Transverse colon (tissue), 4 donors: ENCODE data around the gene SDF2L1. TPM values are rescaled to one million over a fixed set of nuclear protein-coding genes. Genes with fewer than 3 reads are reported as not detected.
"Not testable (repeated sequence)": the region's sequence is repeated elsewhere in the genome, so short reads cannot be mapped to it uniquely, and the experiment has no call there.

Experiments used
- DNase-seq: peaks from one replicate; pipeline ENCODE4 v3.0.0-alpha.2; 2019
- H3K27ac ChIP-seq, 4 donors: fragments of 200-600 bp; sonication (generic); 2 replicates each; pipeline ENCODE4 v1.5.1; 2016 to 2018; ENCODE audit warnings: inconsistent platforms in 4 of 4
- H3K27me3 ChIP-seq: fragments of 200-600 bp; sonication (generic); 2 replicates; pipeline ENCODE4 v1.5.1; 2017; ENCODE audit warnings: inconsistent platforms
- H3K36me3 ChIP-seq, 4 donors: fragments of 200-600 bp; sonication (generic); 2 replicates each; pipeline ENCODE4 v1.5.1; 2017 to 2019; ENCODE audit warnings: inconsistent platforms in 4 of 4
- H3K4me1 ChIP-seq, 4 donors: fragments of 200-600 bp; sonication (generic); 2 replicates each; pipeline ENCODE4 v1.5.1; 2017 to 2020; ENCODE audit warnings: inconsistent platforms in 4 of 4
- H3K4me3 ChIP-seq, 4 donors: fragments of 200-600 bp; sonication (generic); 1 replicate in 1 of 4; 2 replicates in 3 of 4; pipeline versions ENCODE4 v1.5.1 to v1.6.1; 2017 to 2019; ENCODE audit warnings: inconsistent platforms in 4 of 4
- H3K9me3 ChIP-seq, 2 donors: fragments of 200-600 bp; sonication (generic); 2 replicates each; pipeline ENCODE4 v1.5.1; 2017 to 2019; ENCODE audit warnings: inconsistent platforms in 2 of 2
- CTCF ChIP-seq, 5 experiments: fragments of 200-600 bp in 3 of 5; fragments of 450-650 bp in 2 of 5; sonication (generic) in 3 of 5; IDR thresholded peaks; 1 replicate in 2 of 5; 2 replicates in 3 of 5; pipeline ENCODE4 v1.5.1; 2016 to 2017; ENCODE audit warnings: antibody characterized with exemption in 5 of 5, inconsistent platforms in 3 of 5, mild to moderate bottlenecking in 2 of 5, moderate library complexity in 1 of 5
- EP300 ChIP-seq: sonication (generic); formaldehyde crosslinking; IDR thresholded peaks from one replicate; pipeline ENCODE4 v1.6.1; 2017; ENCODE audit warnings: antibody characterized with exemption, low read depth
- POLR2A ChIP-seq: fragments of 450-650 bp; IDR thresholded peaks from one replicate; pipeline ENCODE4 v1.6.1; 2016; ENCODE audit warnings: antibody characterized with exemption, mild to moderate bottlenecking, moderate library complexity
- POLR2AphosphoS5 ChIP-seq, 3 donors: sonication (generic); formaldehyde crosslinking; IDR thresholded peaks; one replicate each; pipeline ENCODE4 v1.6.1; 2016; ENCODE audit warnings: antibody characterized with exemption in 3 of 3
- WGBS, 2 donors: methylation state at CpG; one replicate each; pipeline ENCODE4 v1.1.5; 2018; ENCODE audit warnings: low coverage in 1 of 2; 5-methylcytosine and 5-hydroxymethylcytosine counted together
- in situ Hi-C, 4 donors: fragments of 200-750 bp; cut with MboI; loops; one replicate each; pipeline versions ENCODE4 v1.15.0 to v1.15.1; 2017; ENCODE audit warnings: low sequenced_read_pairs in 3 of 4, low pct_ligation_motif_present in 1 of 4, low pct_unique_long_range_greater_than_20kb in 1 of 4
- intact Hi-C: fragments of 100-400 bp; cut with DNase I; formaldehyde crosslinking; loops from one replicate; pipeline ENCODE4 v1.15.1; 2023; ENCODE audit warnings: low total_unique reads
- small RNA-seq, 4 donors: library from RNA; depleted of rRNA; stranded (forward); fragments of <200 nt; gene quantifications; one replicate each; pipeline ENCODE3, GENCODE V24; 2016
- total RNA-seq, 4 donors: library from RNA; depleted of rRNA; stranded (reverse); fragments of >200 nt; gene quantifications; one replicate each; pipeline ENCODE4 v1.1.0, GENCODE V29; 2016

SDF2L1 gene
- total RNA-seq, 4 donors from 2014 or later, result 34.0 to 55.7 (median 39.5) TPM; not detected in 1

- no peak overlapping the region for H3K4me3 ChIP-seq
- TF ChIP-seq EP300 (no peak), CTCF (IDR thresholded peaks at IDR 0.05) (no peak), POLR2AphosphoS5 (IDR thresholded peaks at IDR 0.05) (no peak), POLR2A (no peak)
- intact Hi-C loops (no loop called here), in situ Hi-C loops (no loop called here)
- H3K9me3 ChIP-seq, result no peaks in the 10 kb centered on the region
- H3K36me3 ChIP-seq, result peaks cover 0 to 28% (median 8%) of the 10 kb centered on the region in 4 donors
- H3K4me1 ChIP-seq, result no peaks in the 10 kb centered on the region
- H3K27ac ChIP-seq, result no peak overlapping the region
- DNase-seq, result no peak
- H3K27me3 ChIP-seq, result no peaks in the 10 kb centered on the region
- 84% methylated on average over 16 of the region's 16 CpGs; no CpG with 5 or more reads in 1 of the 2 donors for WGBS, 2 donors
Observed at GRCh38 chr22:21691816-21692215, 49.7 kb downstream of the SDF2L1 start.

- in situ Hi-C loops, DNase-seq, H3K9me3 ChIP-seq, H3K27me3 ChIP-seq, H3K4me1 ChIP-seq, H3K27ac ChIP-seq, intact Hi-C loops, H3K4me3 ChIP-seq: not testable (repeated sequence)
- WGBS, 2 donors, result 93 to 95% methylated on average over 9 of the region's 9 CpGs
- H3K36me3 ChIP-seq, result peaks cover 0 to 38% (median 8%) of the 10 kb centered on the region in 4 donors
Observed at GRCh38 chr22:21692856-21693255, 50.8 kb downstream of the SDF2L1 start.

GRCh38 chr22:21693333-21693998 lies 51.4 kb downstream of the SDF2L1 start:
- WGBS, 2 donors, result 84% methylated on average over 12 of the region's 14 CpGs; no CpG with 5 or more reads in 1 of the 2 donors
- TF ChIP-seq POLR2AphosphoS5 (IDR thresholded peaks at IDR 0.05), result no peak
- no peak for TF ChIP-seq POLR2A
- no peak for TF ChIP-seq EP300
- no peak for TF ChIP-seq CTCF (IDR thresholded peaks at IDR 0.05)
- intact Hi-C loops, result no loop called here
- Histone ChIP-seq H3K27me3 (no peaks in the 10 kb centered on the region), H3K4me3 (no peak overlapping the region), H3K27ac (no peak overlapping the region), H3K36me3 (peaks cover 0 to 39% (median 8%) of the 10 kb centered on the region in 4 donors), H3K9me3 (no peaks in the 10 kb centered on the region), H3K4me1 (no peaks in the 10 kb centered on the region)
- DNase-seq, result no peak
- in situ Hi-C loops, result no loop called here

Small RNA genes lying within 50 kb of the gene (small RNA-seq; reads per million reads assigned to genes)
- 0.70 to 2.8 (median 2.0) reads per million in 4 donors for gene MIR301B

Other genes with a start within 250 kb of the SDF2L1 start
- 10 to 100 TPM in 2 of 4 donors, 1 to 10 TPM in 2; 7.2 to 71.4 (median 9.2) TPM for gene HIC2, start 224.9 kb upstream of the SDF2L1 start, total RNA-seq
- 10 to 100 TPM in 1 of 4 donors, 1 to 10 TPM in 3; 5.6 to 15.0 (median 6.4) TPM for gene TMEM191C, start 174.9 kb upstream of the SDF2L1 start, total RNA-seq
- not detected for gene RIMBP3C, start 90.8 kb upstream of the SDF2L1 start, total RNA-seq
- gene UBE2L3, start 74.6 kb upstream of the SDF2L1 start, total RNA-seq, result 10 to 100 TPM; 21.9 to 48.7 (median 33.5) TPM
- gene YDJC, start 12.3 kb upstream of the SDF2L1 start, total RNA-seq, result 100 to 1,000 TPM in 1 of 4 donors, 10 to 100 TPM in 3; 43.3 to 112 (median 69.5) TPM
- 10 to 100 TPM in 1 of 4 donors, under 1 TPM in 1, not detected in 2; 0.27 to 15.7 TPM for gene CCDC116, start 9.5 kb upstream of the SDF2L1 start, total RNA-seq
- 10 to 100 TPM; 36.2 to 93.1 (median 60.1) TPM for gene PPIL2, start 23.7 kb downstream of the SDF2L1 start, total RNA-seq
- gene YPEL1, start 93.5 kb downstream of the SDF2L1 start, total RNA-seq, result 1 to 10 TPM in 3 of 4 donors, not detected in 1; 2.9 to 9.0 (median 4.6) TPM
- gene MAPK1, start 225.3 kb downstream of the SDF2L1 start, total RNA-seq, result 100 to 1,000 TPM in 1 of 4 donors, 10 to 100 TPM in 3; 37.1 to 303 (median 57.0) TPM